Lower leg skin (tissue), 4 donors: ENCODE measurements around the gene ZNF213. TPM values are rescaled to one million over a fixed set of nuclear protein-coding genes. Genes with fewer than 3 reads are reported as not detected.
"Not testable (repeated sequence)": the region's sequence is repeated elsewhere in the genome, so short reads cannot be mapped to it uniquely, and the experiment has no call there.

Source experiments
- DNase-seq, 2 donors: peaks; one replicate each; pipeline ENCODE4 v3.0.0-alpha.2; 2019; ENCODE audit warnings: low spot score in 2 of 2
- H3K4me3 ChIP-seq: fragments of 200-600 bp; sonication (generic); 2 replicates; pipeline ENCODE4 v1.5.1; 2017; ENCODE audit warnings: mild to moderate bottlenecking, low read depth; ENCODE audit not compliant: poor library complexity, severe bottlenecking
- CTCF ChIP-seq, 3 donors: fragments of 450-650 bp; IDR thresholded peaks; one replicate each; pipeline ENCODE4 v1.5.1; 2016; ENCODE audit warnings: antibody characterized with exemption in 3 of 3, mild to moderate bottlenecking in 3 of 3, moderate library complexity in 2 of 3
- POLR2A ChIP-seq, 2 donors: fragments of 450-650 bp; IDR thresholded peaks; one replicate each; pipeline ENCODE4 v1.6.1; 2016 to 2017; ENCODE audit warnings: antibody characterized with exemption in 2 of 2, mild to moderate bottlenecking in 1 of 2, moderate library complexity in 1 of 2
- WGBS, 2 donors: methylation state at CpG; one replicate each; pipeline ENCODE4 v1.1.5; 2018; 5-methylcytosine and 5-hydroxymethylcytosine counted together
- intact Hi-C: fragments of 100-400 bp; cut with DNase I; formaldehyde crosslinking; loops from one replicate; pipeline ENCODE4 v1.15.0; 2023; ENCODE audit warnings: low total_unique reads
- total RNA-seq, 4 donors: library from RNA; depleted of rRNA; stranded (reverse); fragments of >200 nt; gene quantifications; one replicate each; pipeline ENCODE4 v1.1.0, GENCODE V29; 2016

ZNF213 gene
- total RNA-seq, 4 donors from 2014 or later: 10.7 to 18.0 (median 14.6) TPM

DNA sequence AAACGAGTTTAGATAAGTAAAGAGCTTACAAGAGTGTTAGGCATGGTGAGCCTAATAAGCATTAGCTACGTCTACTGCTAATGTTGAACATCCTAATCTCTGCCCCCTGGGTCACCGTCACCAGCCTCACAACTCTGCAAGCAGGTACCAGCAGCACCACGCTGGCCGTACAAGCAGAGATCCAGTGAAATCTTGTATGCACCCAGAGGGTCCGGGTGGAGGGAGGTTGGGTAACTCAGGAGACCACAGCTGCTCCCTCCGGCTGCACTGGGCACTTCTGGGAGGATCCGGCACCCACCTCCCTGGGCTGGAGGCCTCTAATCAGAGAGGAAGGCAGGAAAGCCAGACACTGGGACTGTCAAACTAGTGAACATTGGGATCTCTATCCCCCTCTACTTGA is 44.8 kb downstream of the ZNF213 start:
- no peak for DNase-seq
- H3K4me3 ChIP-seq: no peak overlapping the region
- TF ChIP-seq POLR2A (IDR thresholded peaks at IDR 0.05): no peak
- WGBS, 2 donors: 77% methylated on average over 8 of the region's 8 CpGs
- intact Hi-C loops: loop anchor here (5.0 kb wide), 1 partner anchor 118 kb away; no protein-coding TSS in a partner anchor

GRCh38 chr16:3180445-3180878 is 45.6 kb downstream of the ZNF213 start:
- intact Hi-C loops: loop anchor here (5.0 kb wide), 1 partner anchor 117 kb away; no protein-coding TSS in a partner anchor

DNA sequence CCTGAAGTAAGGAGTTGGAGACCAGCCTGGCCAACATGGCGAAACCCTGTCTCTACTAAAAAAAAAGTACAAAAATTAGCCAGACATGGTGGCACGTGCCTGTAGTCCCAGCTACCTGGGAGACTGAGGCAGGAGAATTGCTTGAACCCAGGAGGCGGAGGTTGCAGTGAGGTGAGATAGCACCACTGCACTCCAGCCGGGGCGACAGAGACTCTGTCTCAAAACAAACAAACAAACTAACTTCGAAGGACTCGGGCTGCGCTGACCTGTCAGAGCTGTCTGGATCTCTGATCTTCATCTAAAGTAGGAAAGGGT is 47.4 kb downstream of the ZNF213 start:
- not testable (repeated sequence) for H3K4me3 ChIP-seq, DNase-seq
- WGBS, 2 donors: 41 to 44% methylated on average over 8 of the region's 8 CpGs
- intact Hi-C loops: loop anchor here (5.0 kb wide), 1 partner anchor 115 kb away; no protein-coding TSS in a partner anchor

More at GRCh38 chr16:3180445-3180878, 45.6 kb downstream of the ZNF213 start:
- DNase-seq: no peak
- no peak overlapping the region for H3K4me3 ChIP-seq
- TF ChIP-seq CTCF (IDR thresholded peaks at IDR 0.05): no peak
- no peak for TF ChIP-seq POLR2A (IDR thresholded peaks at IDR 0.05)
- 41 to 62% methylated on average over 21 of the region's 21 CpGs for WGBS, 2 donors

DNA sequence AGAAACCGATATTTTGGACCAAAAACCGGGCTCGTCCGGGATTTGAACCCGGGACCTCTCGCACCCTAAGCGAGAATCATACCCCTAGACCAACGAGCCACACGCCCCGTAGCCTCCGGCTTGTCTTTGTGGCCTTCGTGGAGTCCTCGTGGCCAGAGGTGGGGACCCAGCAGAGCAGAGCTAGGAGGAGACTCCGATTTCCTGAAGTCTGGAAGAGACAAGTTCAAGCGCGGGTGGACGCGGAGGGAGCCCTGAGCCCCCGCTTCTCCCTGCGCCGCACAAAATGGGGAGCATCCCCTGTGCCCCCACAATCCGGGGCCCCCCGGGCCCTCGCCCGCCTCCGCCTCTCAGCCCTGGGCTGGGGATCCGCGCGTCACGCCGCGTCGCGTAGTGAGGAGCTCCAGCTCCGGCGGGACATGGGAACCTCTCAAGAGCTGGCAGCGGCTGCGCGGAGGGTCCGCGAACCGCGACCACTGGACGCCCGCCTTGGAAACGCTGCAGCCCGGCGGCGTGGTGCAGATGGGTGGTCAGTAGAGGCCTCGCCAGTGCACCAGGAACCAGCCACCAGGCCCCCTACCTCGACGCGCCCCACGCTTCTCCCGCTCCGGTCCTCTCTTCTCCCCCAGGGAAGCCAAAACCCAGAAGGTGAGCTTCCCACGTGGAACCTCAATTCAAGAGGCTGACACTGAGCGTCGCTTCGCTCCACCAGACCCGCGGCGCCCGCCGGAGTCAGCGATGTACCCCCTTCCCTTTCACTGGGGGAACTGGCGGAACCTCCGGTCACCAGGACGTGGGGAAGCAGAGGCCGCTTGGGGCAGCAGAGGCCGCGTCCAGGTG is 48.0 kb downstream of the ZNF213 start:
- intact Hi-C loops: loop anchor here (5.0 kb wide), 1 partner anchor 114 kb away; no protein-coding TSS in a partner anchor
- peak overlapping the region; percentile 13 for H3K4me3 ChIP-seq
- WGBS, 2 donors: 3% methylated on average over 22 to 65 of the region's 72 CpGs
- TF ChIP-seq POLR2A (IDR thresholded peaks at IDR 0.05) (no peak), CTCF (IDR thresholded peaks at IDR 0.05) (no peak)
- DNase-seq: no peak

GRCh38 chr16:3183445-3184139 is 48.8 kb downstream of the ZNF213 start:
- DNase-seq: no peak
- 6% methylated on average over 36 to 41 of the region's 42 CpGs for WGBS, 2 donors
- TF ChIP-seq CTCF (IDR thresholded peaks at IDR 0.05): no peak
- intact Hi-C loops: loop anchor here (5.0 kb wide), 1 partner anchor 114 kb away; no protein-coding TSS in a partner anchor
- H3K4me3 ChIP-seq: no peak overlapping the region

- H3K4me3 ChIP-seq: no peak overlapping the region
- TF ChIP-seq POLR2A (IDR thresholded peaks at IDR 0.05) (no peak), CTCF (IDR thresholded peaks at IDR 0.05) (no peak)
- intact Hi-C loops: no loop called here
- WGBS, 2 donors: 72 to 75% methylated on average over 23 of the region's 23 CpGs
- no peak for DNase-seq
Measured at GRCh38 chr16:3186946-3187690, 52.3 kb downstream of the ZNF213 start.
